SK-N-SH treated with all-trans-retinoic acid at 6 μM for 48 hours (cell line): Measurements from ENCODE around the gene CATSPERB.

Experiments used
- ATAC-seq: fragments of 200-7000 bp; cut with Tn5 transposase; 3 replicates; pipeline ENCODE4 v1.9.1; 2020; ENCODE audit warnings: mild to moderate bottlenecking, moderate library complexity
- ARNTL ChIP-seq: fragments of 450-650 bp; formaldehyde crosslinking; IDR thresholded peaks from 2 replicates; pipeline ENCODE4 v1.5.0; 2020; ENCODE audit warnings: low read depth, mild to moderate bottlenecking, moderate library complexity, borderline replicate concordance
- BACH2 ChIP-seq: fragments of 250-450 bp; sonication (Bioruptor Pico); IDR thresholded peaks from 2 replicates; pipeline ENCODE4 v1.9.0; 2021; ENCODE audit warnings: mild to moderate bottlenecking, borderline replicate concordance
- GLIS3 ChIP-seq: fragments of 250-450 bp; sonication (Bioruptor Pico); IDR thresholded peaks from 2 replicates; pipeline ENCODE4 v1.5.0; 2020; ENCODE audit warnings: mild to moderate bottlenecking, moderate library complexity
- ISL1 ChIP-seq: fragments of 250-450 bp; sonication (Bioruptor Pico); IDR thresholded peaks from 2 replicates; pipeline ENCODE4 v2.1.2; 2022; ENCODE audit warnings: mild to moderate bottlenecking, moderate library complexity
- PPARA ChIP-seq: fragments of 250-450 bp; sonication (Bioruptor Pico); IDR thresholded peaks from 2 replicates; pipeline ENCODE4 v1.5.0; 2020; ENCODE audit warnings: mild to moderate bottlenecking, borderline replicate concordance
- RARB ChIP-seq: fragments of 250-450 bp; sonication (Bioruptor Pico); IDR thresholded peaks from 2 replicates; pipeline ENCODE4 v1.8.0; 2021; ENCODE audit warnings: mild to moderate bottlenecking, moderate library complexity
- SNAI2 ChIP-seq: fragments of 250-450 bp; sonication (Bioruptor Pico); IDR thresholded peaks from 2 replicates; pipeline ENCODE4 v1.5.0; 2020; ENCODE audit warnings: mild to moderate bottlenecking, moderate library complexity
- ZFP3 ChIP-seq: fragments of 250-450 bp; sonication (Bioruptor Pico); IDR thresholded peaks from 2 replicates; pipeline ENCODE4 v1.5.0; 2020; ENCODE audit warnings: mild to moderate bottlenecking, moderate library complexity
- ZFP30 ChIP-seq: fragments of 450-650 bp; formaldehyde crosslinking; IDR thresholded peaks from 2 replicates; pipeline ENCODE4 v1.5.0; 2022; ENCODE audit warnings: mild to moderate bottlenecking, moderate library complexity
- ZNF565 ChIP-seq: fragments of 450-650 bp; formaldehyde crosslinking; conservative IDR thresholded peaks from 2 replicates; pipeline ENCODE4 v1.5.0; 2020; ENCODE audit warnings: low read depth, mild to moderate bottlenecking, moderate library complexity
- ZNF70 ChIP-seq: fragments of 450-650 bp; formaldehyde crosslinking; IDR thresholded peaks from 2 replicates; pipeline ENCODE4 v1.5.0; 2020; ENCODE audit warnings: mild to moderate bottlenecking, moderate library complexity
- TF ChIP-seq, protein P1 (sequence below): fragments of 250-450 bp; sonication (Bioruptor Pico); IDR thresholded peaks from 2 replicates; pipeline ENCODE4 v1.8.0; 2021; ENCODE audit warnings: low read depth, mild to moderate bottlenecking, moderate library complexity, borderline replicate concordance
- TF ChIP-seq, protein P2 (sequence below): fragments of 250-450 bp; sonication (Bioruptor Pico); IDR thresholded peaks from 2 replicates; pipeline ENCODE4 v1.5.0; 2020; ENCODE audit warnings: mild to moderate bottlenecking, moderate library complexity
- TF ChIP-seq, protein P3 (sequence below): fragments of 250-450 bp; sonication (Bioruptor Pico); IDR thresholded peaks from 2 replicates; pipeline ENCODE4 v1.5.1; 2021; ENCODE audit warnings: mild to moderate bottlenecking, moderate library complexity

CATSPERB gene

DNA sequence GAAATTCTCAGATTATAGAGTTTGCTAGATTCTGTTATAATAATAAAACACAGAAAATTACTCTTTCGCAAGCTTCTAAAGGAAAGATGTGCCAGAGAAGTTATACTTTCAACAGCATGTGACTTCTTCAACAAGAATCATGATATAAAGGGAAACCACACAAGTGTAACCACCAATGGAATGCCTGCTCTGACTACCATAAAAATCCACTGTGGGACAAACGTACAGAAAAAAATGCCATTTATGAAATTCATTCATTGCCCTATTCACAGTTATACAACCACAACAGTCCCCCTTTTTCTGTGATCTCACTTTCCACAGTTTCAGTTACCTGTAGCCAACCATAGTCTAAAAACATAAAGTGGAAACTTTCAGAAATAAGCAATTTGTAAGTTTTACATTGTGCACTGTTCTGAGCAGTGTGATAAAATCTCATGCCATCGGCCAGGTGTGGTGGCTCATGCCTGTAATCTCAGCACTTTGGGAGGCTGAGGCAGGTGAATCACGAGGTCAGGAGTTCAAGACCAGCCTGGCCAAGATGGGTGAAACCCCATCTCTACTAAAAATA is 3.2 kb downstream of the CATSPERB start:
- ATAC-seq, result no peak
- TF ChIP-seq SNAI2 (CRISPR knock-in tag), result no peak

DNA sequence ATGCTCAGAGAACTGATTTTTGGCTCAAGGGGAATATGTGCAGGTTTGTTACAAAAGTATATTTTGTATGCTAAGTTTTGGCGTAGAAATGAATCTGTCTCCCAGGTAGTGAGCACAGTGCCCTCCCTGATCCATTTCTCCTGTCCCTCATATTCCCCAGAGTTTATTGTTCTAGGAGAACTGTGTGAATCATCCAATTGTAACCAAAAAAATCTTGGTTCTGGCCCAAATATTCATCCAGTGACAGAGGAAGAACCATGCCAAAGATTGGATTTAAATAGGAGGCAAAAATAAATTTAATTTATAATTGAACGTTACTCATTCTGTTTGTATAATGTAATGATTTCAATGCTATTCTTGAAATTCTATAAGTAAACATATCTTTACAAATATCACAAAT is 4.8 kb downstream of the CATSPERB start:
- TF ChIP-seq RARB (CRISPR knock-in tag) (no peak), BACH2 (CRISPR knock-in tag) (no peak), ISL1 (CRISPR knock-in tag) (no peak), ZNF70 (no peak)
- TF ChIP-seq, protein P1, sequence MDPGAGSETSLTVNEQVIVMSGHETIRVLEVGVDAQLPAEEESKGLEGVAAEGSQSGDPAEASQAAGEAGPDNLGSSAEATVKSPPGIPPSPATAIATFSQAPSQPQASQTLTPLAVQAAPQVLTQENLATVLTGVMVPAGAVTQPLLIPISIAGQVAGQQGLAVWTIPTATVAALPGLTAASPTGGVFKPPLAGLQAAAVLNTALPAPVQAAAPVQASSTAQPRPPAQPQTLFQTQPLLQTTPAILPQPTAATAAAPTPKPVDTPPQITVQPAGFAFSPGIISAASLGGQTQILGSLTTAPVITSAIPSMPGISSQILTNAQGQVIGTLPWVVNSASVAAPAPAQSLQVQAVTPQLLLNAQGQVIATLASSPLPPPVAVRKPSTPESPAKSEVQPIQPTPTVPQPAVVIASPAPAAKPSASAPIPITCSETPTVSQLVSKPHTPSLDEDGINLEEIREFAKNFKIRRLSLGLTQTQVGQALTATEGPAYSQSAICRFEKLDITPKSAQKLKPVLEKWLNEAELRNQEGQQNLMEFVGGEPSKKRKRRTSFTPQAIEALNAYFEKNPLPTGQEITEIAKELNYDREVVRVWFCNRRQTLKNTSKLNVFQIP (CRISPR knock-in tag), result no peak
- ATAC-seq, result no peak

DNA sequence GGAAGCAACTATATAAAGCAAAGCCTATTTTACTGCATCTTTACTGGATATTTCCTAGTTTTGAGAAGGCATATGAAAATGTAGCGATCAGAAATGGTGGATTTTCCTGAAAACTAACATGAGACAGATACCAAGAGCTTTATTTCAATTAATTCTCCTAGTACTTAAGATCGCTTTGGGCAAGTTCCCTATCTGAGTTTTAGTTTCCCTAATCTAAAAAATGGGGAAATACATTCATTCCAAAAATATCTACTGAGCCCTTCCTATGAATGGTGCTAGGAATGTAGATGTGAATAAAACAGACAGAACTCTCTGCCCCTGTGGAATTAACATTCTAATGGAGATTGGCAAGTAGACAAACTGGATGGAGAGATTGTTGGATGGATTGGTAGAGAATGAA is 8.4 kb downstream of the CATSPERB start:
- no peak for ATAC-seq
- TF ChIP-seq BACH2 (CRISPR knock-in tag), result no peak
- TF ChIP-seq PPARA (CRISPR knock-in tag), result no peak
- TF ChIP-seq, protein P2, sequence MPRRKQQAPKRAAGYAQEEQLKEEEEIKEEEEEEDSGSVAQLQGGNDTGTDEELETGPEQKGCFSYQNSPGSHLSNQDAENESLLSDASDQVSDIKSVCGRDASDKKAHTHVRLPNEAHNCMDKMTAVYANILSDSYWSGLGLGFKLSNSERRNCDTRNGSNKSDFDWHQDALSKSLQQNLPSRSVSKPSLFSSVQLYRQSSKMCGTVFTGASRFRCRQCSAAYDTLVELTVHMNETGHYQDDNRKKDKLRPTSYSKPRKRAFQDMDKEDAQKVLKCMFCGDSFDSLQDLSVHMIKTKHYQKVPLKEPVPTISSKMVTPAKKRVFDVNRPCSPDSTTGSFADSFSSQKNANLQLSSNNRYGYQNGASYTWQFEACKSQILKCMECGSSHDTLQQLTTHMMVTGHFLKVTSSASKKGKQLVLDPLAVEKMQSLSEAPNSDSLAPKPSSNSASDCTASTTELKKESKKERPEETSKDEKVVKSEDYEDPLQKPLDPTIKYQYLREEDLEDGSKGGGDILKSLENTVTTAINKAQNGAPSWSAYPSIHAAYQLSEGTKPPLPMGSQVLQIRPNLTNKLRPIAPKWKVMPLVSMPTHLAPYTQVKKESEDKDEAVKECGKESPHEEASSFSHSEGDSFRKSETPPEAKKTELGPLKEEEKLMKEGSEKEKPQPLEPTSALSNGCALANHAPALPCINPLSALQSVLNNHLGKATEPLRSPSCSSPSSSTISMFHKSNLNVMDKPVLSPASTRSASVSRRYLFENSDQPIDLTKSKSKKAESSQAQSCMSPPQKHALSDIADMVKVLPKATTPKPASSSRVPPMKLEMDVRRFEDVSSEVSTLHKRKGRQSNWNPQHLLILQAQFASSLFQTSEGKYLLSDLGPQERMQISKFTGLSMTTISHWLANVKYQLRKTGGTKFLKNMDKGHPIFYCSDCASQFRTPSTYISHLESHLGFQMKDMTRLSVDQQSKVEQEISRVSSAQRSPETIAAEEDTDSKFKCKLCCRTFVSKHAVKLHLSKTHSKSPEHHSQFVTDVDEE, result no peak

DNA sequence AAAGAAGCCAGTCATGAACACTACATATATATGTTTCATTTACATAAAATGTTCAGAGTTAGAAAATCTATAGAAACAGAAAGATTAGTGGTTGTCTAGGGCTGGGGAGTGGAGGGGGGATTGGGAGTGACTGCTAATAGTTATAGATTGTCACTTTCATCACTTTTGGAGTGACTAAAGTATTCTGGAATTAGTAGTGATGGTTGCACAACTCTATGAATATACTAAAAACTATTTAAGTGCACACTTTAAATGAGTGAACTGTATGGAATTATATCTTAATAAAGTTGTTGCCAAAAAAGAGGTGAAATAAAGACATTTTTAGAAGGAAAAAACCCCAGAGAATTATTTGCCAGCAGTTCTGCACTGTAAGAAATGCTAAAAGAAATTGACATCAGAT is 9.5 kb downstream of the CATSPERB start:
- ATAC-seq, result no peak
- TF ChIP-seq GLIS3 (CRISPR knock-in tag), result no peak
- TF ChIP-seq ZFP3 (CRISPR knock-in tag), result no peak
- TF ChIP-seq, all 23 proteins: peak for 0

DNA sequence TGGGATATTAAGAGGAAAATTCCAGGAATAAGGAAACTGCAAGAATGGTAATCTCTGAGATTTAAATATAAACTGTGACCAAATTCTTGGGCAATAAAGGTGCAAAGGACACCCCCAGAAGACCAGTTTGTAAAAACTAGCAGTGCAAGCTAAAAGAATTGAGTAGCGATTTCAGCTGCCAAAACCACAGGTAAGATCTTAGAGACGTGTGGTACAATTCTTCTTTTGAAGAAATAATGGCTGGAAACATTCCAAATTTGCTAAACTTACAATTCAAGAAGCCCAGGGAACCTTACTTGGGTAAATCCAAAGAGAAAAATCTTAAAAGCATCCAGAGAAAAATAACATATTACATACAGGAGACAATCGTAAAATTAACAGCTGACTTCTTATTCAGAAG is 12.0 kb downstream of the CATSPERB start:
- no peak for ATAC-seq
- TF ChIP-seq ZFP30 (CRISPR knock-in tag) (no peak), GLIS3 (CRISPR knock-in tag) (no peak)
- TF ChIP-seq, all 23 proteins: peak for 0

DNA sequence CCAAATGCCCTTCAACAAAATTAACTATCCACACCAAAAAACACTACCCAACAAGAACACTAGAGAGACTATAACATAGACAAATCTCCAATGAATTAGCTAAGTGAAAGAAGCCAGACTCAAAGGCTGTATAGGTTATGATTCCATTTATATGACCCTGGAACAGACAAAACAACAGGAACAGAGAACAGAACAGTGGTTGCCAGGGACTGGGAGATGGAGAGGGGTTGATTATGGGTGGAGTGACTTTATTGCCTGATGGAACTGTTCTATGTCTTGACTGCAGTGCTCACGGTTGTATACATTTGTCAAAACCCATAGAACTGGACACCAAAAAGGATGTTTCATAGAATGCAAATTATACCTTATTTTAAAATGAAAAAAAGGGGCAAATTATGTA is 14.9 kb downstream of the CATSPERB start:
- ATAC-seq, result no peak

More for the DNA sequence above, 14.9 kb downstream of the CATSPERB start:
- TF ChIP-seq ISL1 (CRISPR knock-in tag) (no peak), ARNTL (CRISPR knock-in tag) (no peak), PPARA (CRISPR knock-in tag) (no peak), GLIS3 (CRISPR knock-in tag) (no peak), ZNF565 (CRISPR knock-in tag) (no peak), BACH2 (CRISPR knock-in tag) (no peak), RARB (CRISPR knock-in tag) (no peak)
- TF ChIP-seq, protein P2, result no peak
- TF ChIP-seq, protein P3, sequence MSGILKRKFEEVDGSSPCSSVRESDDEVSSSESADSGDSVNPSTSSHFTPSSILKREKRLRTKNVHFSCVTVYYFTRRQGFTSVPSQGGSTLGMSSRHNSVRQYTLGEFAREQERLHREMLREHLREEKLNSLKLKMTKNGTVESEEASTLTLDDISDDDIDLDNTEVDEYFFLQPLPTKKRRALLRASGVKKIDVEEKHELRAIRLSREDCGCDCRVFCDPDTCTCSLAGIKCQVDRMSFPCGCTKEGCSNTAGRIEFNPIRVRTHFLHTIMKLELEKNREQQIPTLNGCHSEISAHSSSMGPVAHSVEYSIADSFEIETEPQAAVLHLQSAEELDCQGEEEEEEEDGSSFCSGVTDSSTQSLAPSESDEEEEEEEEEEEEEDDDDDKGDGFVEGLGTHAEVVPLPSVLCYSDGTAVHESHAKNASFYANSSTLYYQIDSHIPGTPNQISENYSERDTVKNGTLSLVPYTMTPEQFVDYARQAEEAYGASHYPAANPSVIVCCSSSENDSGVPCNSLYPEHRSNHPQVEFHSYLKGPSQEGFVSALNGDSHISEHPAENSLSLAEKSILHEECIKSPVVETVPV, result no peak
